Measurements from ENCODE around the gene COL27A1.

The COL27A1 gene

DNA sequence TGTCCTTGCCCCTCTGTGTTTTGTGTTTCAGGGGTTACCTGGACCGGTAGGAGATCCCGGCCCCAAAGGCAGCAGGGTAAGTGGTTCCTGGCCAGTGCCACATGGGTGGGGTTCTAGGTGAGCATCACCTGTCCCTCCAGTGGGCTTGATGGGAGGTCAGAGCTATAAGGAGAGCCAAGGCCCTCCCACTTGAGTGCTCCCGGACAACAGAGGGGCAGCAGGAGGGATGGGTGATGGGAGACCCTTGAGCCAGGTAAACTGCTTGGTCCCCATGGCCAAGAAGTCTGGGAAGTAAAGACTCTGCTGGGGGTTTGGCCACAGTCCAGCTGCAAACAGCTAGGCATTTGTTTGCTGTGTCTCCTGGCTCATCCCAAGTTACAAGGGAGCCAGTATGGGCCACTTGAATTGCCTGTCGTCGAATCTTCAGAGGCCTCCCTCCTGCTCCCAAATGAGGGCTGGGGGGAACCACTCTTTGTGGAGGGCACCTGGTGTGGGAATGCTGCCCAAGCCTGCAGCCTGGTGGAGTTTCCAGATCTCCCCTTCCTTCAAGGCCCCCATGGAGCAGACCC lies 51.0 kb downstream of the COL27A1 start:
- DNase-seq (ENCODE audit: low read depth) = no peak

DNA sequence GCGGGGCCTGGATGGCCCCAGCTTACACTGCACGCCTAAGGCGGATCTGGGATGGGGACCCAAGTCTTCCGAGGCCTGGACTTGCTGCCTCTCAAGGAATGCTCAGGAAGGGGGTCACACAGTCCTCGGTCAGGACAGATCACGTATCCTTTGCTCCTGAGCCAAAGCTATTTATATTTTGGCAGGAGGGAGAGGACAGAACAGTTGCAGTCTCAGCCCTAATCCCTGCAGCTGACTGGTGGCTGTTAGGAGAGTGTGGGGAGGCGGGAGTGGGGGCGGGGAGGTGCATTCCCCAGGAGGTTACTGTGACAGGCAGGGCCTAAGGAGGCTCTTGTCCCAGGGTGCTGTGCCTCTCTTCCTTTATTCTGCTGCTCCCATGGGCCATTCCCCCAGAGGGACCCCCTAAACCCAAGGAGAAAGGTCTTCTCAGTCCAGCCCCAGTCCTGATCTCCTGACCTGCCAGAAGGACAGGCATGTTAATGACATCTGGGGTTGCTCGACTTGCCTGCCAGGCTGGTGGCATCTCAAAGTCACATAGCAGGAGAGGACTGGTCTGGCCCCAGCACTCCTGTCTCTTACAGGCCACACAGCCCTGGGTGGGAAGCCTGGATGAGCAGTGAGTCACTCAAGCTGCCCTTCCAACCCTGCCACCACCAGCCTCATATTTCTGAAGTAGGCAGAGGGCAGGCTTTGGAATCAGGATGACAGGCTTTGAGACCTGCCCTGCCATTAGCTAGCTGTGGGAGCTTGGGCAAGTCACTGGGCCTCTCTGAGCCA lies 51.9 kb downstream of the COL27A1 start:
- DNase-seq (ENCODE audit: low read depth) = no peak

DNA sequence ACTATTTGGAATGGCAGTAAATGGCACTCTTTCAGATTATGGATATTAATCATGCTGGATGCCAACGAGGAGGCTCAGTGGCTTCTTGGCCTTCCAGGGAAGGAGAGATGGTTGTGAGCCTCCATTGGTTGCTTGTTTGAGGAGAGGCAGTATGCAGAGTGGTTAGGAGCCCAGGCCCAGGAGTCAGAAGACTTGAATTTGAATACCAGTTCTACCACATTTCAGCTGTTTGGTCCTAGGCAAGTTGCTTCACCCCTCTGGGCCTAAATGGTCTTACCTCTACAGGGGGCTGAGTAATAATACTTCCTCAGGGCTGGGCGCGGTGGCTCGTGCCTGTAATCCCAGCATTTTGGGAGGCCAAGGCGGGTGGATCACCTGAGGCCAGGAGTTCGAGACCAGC lies 52.5 kb downstream of the COL27A1 start:
- DNase-seq (ENCODE audit: low read depth) = no peak

DNA sequence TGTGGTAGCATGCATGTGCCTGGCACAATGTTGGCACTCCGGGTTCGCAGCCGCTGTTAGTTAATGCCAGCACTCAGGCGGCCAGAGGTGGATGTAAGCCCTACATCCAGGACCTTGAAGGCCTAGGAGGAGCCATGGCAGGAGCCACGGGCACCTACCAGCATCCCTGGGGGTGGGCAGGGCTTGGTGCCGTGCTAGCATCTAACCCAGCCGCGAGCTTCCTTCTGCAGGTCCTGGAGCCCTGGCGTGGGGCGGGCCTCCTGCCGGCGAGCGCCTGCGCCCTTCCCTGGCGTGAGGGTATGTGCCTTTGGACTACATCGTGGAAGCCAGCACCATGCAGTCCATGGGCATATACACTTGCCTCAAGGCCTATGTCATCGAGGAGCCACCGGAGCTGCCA lies 53.8 kb downstream of the COL27A1 start:
- DNase-seq (ENCODE audit: low read depth) = no peak

GRCh38 chr9:114210136-114210535 lies 54.8 kb downstream of the COL27A1 start:
- no peak for DNase-seq (ENCODE audit: low read depth)

DNA sequence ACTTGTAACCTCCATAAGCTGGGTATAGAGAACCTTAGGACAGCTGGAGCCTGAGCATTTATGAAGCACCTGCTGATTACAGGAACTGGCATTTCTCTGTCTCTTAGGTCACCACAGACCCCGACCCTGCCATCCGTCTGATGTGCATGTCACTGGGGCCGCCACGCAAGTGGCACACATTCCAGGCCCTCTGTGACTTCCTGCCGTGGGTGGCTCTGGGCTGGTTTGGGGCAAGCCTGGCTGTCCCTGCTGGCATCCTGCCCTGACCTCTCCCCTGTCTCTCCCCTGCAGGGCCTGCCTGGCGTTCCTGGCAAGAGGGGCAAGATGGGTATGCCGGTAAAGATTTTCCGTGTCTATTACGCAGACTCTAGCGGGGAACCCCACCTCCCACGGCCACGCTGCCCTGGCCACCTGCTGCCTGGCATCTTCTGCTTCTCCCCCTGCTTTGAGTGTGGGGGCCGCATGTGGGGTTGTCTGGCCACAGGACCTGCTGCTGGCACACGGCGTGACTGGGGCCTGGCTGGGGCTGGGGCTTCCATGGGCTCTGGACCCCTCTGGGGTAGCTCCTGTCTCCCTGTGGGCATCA lies 55.4 kb downstream of the COL27A1 start:
- DNase-seq (ENCODE audit: low read depth) = no peak

DNA sequence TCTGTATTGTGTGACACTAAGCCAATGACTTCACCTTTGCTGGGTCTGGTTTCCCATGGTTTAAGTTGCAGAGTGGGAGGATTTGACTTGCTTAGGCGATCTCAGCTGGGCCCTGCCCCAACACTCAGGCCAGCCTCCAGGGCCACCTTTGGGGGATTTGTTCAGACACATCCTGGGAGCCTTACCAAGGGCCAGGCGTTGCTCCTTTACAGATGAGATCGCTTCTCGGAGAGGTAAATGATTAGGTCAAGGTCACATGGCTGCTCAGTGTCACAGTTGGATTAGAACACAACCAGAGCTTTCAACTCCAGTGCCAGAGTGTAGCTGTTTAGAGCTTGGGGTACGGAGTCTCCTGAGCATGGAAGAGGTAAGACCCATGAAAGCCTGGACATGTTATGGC lies 57.5 kb downstream of the COL27A1 start:
- DNase-seq (ENCODE audit: low read depth) = no peak

DNA sequence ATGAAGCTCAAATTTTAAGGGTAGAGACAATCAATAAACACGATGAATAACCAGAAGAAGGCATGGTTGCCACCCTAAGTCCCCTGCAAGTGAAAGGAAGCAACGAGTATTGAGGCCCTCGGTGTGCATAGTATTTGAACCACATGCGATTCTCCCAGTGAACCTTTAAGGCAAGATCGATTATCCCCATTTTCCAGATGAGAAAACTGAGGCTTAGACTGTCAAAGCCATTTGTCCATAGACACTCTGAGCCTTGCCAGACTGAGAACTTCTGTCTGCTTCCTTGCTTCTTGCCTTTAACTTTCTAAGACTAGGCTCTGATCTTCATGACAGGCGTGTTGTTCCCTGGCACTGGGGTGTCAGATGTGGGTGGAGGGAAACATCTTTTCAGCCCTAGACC lies 58.2 kb downstream of the COL27A1 start:
- no peak for DNase-seq (ENCODE audit: low read depth)

DNA sequence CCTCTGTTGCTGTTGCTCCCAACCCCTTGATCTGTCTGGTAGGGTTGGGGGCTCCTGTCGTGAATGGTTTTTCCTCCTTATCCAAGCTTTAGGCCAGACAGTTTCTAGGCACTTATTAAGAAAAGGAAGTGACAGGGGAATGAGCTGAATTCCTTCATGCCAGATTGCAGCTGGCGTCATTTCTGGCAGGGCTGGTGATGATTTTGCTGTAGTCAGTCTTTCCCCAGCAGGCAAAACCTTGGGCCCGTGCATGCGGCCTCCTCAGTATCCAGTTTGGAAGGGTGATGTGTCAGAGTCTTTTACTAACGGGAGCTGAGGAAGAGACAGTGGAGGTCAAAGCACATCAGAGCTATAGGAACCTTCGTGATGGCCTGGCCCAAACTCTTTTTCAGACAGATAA lies 58.8 kb downstream of the COL27A1 start:
- DNase-seq (ENCODE audit: low read depth) = no peak

GRCh38 chr9:114214686-114215414 lies 59.5 kb downstream of the COL27A1 start:
- no peak for DNase-seq (ENCODE audit: low read depth)

GRCh38 chr9:114216081-114216480 lies 60.7 kb downstream of the COL27A1 start:
- DNase-seq (ENCODE audit: low read depth) = no peak

DNA sequence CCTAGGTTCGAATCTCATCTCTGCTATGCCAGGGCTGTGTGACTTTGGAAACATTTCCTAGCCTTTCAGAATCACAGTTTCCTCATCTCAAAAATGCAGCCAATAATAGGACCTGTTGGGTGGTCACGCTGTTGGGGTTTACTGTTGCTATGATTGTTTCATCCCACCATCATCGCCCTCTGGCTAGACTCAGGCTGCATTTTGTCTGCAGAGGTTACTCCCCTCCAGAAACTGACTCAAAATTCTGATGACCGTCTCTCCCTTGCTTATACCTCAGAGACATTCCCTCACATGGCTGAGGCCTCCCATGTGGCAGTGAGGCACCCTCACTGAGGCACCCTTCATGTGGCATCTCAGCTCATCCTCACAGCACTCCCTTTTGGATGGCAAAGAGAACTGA lies 61.6 kb downstream of the COL27A1 start:
- no peak for DNase-seq (ENCODE audit: low read depth)

DNA sequence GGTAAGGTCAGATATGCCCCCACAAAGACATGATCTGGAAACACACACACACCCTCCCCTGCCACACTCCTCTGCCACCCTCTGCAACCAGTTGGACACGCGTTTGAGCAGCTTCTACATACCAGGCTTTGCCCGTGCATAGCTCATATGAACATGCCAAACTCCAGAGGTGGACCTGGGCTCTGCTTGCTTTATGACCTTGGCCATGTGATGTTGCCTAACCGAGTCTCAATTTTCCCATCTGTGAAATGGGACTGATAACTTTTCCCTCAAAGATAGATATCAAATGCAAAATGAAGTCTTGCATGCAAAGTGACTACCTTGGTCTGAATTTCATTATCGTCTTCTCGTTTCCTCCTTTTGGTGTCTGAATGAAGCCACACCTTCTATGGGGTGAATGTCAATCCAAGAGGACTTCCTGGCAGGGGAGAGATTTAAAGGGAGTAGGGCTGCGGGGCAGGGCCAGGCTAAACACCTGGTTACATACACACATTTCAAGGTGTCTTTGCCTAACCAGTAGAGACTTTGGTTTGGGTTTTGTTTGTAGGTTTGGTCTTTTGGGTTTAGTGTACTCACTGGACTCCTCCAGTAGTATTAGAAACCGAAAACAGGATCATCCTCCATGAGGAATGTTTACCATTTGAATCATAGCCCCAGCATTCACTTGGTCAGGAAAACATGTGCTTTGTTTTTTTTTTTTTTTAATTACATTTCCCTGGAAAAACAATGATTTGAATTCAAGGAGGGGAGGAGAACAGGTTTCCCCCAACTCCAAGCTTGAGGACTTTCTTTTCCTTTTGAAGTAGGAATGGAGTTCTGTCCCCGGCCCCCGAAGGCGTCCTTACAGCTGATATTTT lies 63.2 kb downstream of the COL27A1 start:
- no peak for DNase-seq (ENCODE audit: low read depth)

DNA sequence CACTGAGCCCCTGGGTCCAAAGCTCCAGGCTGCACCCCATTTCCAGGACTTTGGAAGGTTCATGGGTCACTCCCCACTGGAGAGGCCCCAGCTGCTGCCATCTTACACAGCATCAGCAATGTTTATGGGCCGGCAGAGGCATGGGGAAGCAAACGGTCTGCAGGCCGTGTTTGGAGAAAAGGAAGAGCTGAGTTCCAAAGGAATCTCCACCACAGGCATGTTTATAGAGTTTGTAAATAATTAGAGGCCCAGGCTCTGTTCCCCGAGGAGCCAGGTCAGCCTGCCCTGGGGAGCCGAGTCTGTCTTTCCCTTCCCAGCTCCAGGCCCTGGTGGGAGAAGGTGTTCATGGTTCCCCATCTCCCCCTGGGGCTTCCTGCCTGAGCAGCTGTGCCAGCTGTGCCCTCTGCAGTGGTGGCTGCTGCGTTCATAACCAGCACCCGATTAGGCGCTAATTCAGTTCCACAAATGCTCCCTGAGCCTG lies 64.8 kb downstream of the COL27A1 start:
- DNase-seq (ENCODE audit: low read depth) = no peak

- no peak for DNase-seq (ENCODE audit: low read depth)
These were observed 66.5 kb downstream of the COL27A1 start for GRCh38 chr9:114221706-114222465.

GRCh38 chr9:114223564-114224246 lies 68.4 kb downstream of the COL27A1 start:
- DNase-seq (ENCODE audit: low read depth) = no peak

DNA sequence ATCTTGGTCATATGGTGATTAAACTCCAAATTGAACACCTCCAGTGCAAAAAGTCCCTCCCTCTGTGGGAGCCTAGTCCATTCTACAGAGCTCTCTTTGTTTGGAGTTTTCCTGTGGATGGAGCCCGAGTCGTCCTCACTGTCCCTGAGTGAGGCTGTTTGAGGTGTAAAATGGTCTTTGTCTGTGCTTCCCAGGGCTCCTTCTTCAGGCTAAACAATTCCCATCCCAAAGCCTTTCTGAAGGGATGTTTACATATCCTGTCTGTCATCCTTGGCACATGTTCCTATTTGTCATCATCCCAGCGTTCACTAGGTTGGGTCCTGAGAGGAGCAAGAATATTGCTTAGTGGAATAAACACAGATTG lies 68.9 kb downstream of the COL27A1 start:
- DNase-seq (ENCODE audit: low read depth) = no peak

DNA sequence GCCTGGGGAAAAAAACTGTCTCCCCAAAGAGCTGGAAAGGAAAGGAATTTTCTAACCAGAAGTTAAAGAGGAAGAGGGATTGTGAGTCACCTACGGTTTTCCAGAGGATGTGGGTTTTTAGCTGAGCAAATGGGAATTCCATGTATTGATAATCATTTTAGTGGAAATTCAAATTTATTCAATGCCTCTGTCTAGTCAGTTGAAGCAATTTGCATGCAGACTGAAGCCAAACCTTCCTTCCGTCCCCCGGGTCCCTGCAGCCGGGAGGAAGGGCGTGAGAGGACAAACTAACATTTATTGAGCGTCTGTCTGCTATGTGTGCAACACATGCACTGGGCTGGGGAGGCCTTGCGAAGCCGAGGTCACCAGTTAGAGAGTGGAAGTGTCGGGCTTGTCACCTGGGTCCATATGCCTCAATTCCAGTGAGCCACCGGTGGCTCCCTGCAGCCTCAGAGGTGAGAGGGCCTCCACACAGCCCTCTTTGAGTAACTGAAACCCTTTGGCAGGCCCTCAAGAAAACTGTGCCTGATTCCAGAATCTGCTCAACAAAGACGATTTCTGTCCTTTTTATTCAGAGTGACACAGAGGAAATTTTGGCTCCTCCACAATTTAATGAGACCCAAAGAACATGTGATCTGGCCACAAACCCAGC lies 70.3 kb downstream of the COL27A1 start:
- no peak for DNase-seq (ENCODE audit: low read depth)

DNA sequence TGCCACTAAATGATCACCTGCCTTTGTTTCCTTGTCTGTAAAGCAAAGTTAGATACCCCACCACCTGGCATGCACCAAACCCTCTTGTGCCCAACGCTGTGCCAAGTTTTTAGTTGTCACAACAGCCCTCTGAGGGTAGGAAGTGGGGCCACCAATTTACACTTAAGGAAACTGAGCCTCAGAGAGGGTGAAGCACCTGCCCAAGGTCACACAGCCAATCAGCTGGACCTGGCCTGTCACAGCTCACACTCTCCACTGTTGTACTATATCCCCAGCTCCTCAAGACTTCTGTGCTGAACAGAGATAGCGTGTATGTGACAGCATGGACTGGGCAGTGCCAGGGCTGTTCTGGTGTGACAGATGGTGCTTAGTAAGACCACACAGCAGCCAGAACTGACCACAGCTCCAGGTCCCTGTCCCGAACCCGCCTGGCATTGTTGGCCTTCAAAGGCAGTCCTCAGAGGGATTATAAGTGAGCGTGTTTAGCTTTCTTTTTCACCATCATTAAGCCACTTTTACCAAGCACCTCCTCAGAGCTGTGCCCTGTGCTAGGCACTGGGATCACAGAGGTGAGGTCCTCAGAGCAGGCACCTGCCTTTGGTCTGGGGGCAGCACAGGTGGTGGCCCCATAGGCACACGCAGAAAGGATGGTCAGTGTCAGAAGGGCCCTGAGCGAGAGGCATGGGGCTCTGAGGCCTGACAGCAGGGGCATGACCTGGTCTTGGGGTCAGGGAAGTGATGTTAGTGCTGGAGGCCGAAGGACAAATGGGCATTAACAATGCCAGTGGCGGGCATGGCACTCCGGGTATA lies 71.1 kb downstream of the COL27A1 start:
- DNase-seq (ENCODE audit: low read depth) = no peak
